ENCODE measurements around the gene LCE4A.

The LCE4A gene

GRCh38 chr1:152747831-152748230 is 39.9 kb downstream of the LCE4A start:
- DNase-seq, result no peak

GRCh38 chr1:152752225-152752624 is 44.3 kb downstream of the LCE4A start:
- no peak for DNase-seq

DNA sequence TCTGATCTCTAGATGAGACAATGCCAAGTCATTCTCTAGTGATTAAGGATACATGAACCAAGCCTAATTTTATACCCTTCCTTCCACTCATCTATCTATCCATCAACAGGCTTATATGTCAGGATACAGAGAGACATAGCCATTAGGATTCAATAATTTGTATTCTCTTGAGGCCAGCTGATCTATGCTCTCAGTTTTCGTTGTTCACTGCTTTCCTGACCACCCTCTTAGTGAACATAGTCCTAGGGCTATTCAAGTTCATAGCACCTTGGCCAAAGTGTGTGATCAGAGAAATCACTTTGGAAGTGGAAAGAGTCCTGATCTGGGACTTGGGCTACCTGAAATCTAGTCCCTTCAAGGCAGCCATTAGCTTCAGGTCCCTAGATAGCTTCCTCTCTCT is 45.6 kb downstream of the LCE4A start:
- DNase-seq, result no peak

DNA sequence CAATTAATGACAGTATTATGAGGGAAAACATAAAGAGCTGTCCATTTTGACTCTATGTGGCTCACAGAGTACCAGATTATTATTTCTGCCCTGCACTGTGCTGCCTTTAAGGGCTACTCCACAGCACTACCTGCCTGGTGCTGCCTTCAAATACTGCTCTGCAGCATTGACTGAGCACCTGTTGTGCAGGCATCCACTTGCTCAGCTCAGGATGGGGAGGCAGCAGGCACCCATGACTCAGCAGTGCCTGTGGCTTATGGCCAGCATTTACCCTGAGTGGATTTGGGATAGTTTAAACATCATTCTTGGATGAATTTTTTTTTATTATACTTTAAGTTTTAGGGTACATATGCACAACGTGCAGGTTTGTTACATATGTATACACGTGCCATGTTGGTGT is 48.9 kb downstream of the LCE4A start:
- DNase-seq, result no peak

- no peak for DNase-seq
These were observed 49.8 kb downstream of the LCE4A start, which contains the start of gene KPRP for GRCh38 chr1:152757747-152758146. Gene KPRP, plus strand, starts transcription at chr1:152758025. Its CDS starts 1,564 bp downstream, at chr1:152759589.

GRCh38 chr1:152758636-152759035 is 50.7 kb downstream of the LCE4A start:
- DNase-seq, result no peak
